Left lung (tissue), 10 donors: ENCODE measurements around the gene SERPINA1. TPM values are rescaled to one million over a fixed set of nuclear protein-coding genes. Genes with fewer than 3 reads are reported as not detected.

ENCODE experiments used
- ATAC-seq: fragments of 200-7000 bp; cut with Tn5 transposase; one replicate; pipeline ENCODE4 v1.9.1; 2020; ENCODE audit warnings: moderate library complexity
- DNase-seq, 4 donors: peaks; one replicate each; pipeline ENCODE4 v3.0.0-alpha.2; 2013 to 2020
- H3K27ac ChIP-seq, 2 donors: fragments of 200-600 bp; sonication (generic) in 1 of 2; one replicate each; pipeline versions ENCODE4 v1.5.0 to v1.8.0; 2020 to 2021
- H3K27me3 ChIP-seq, 2 donors: fragments of 200-600 bp; sonication (generic) in 1 of 2; one replicate each; pipeline versions ENCODE4 v1.5.0 to v1.8.0; 2020 to 2021
- H3K36me3 ChIP-seq, 2 donors: fragments of 200-600 bp; sonication (generic) in 1 of 2; one replicate each; pipeline versions ENCODE4 v1.5.0 to v1.8.0; 2020 to 2021
- H3K4me1 ChIP-seq, 2 donors: fragments of 200-600 bp; one replicate each; pipeline ENCODE4 v1.8.0; 2021
- H3K4me3 ChIP-seq, 2 donors: fragments of 200-600 bp; sonication (generic) in 1 of 2; one replicate each; pipeline versions ENCODE4 v1.5.0 to v1.8.0; 2020 to 2021; ENCODE audit warnings: mild to moderate bottlenecking in 1 of 2
- H3K9me3 ChIP-seq, 2 donors: fragments of 200-600 bp; sonication (generic) in 1 of 2; one replicate each; pipeline versions ENCODE4 v1.5.0 to v1.8.0; 2020 to 2021
- intact Hi-C, 2 donors: fragments of 100-400 bp; cut with DNase I; formaldehyde crosslinking; loops; one replicate each; pipeline versions ENCODE4 v1.11.2 to v1.14.2; 2022
- polyA plus RNA-seq, 6 donors: library from polyadenylated mRNA; unstranded; fragments of 120-200 nt; gene quantifications; one replicate each; pipeline ENCODE4 v1.2.1, GENCODE V29; 2013; ENCODE audit not compliant: insufficient read length in 6 of 6
- total RNA-seq, 2 donors: library from RNA; stranded (reverse); fragmentation: NEBNext Ultra II Directional; extraction: Animal tissue kit (Norgen Biotek cat#: 25700); gene quantifications; one replicate each; pipeline ENCODE4 v1.2.1, GENCODE V29; 2021
- TF ChIP-seq, protein P1 (sequence below), 2 donors: fragments of 200-600 bp; sonication (generic) in 1 of 2; IDR thresholded peaks; one replicate each; pipeline versions ENCODE4 v1.5.0 to v1.8.0; 2021; ENCODE audit warnings: antibody characterized with exemption in 2 of 2
- donor health status: DM: no; HTN: yes; CAD: no.
- donor health status: DM: no; HTN: no; CAD: no.

SERPINA1 gene
- total and polyA plus RNA-seq, 8 donors: 5.1 to 1,514 (median 8.5) TPM

DNA sequence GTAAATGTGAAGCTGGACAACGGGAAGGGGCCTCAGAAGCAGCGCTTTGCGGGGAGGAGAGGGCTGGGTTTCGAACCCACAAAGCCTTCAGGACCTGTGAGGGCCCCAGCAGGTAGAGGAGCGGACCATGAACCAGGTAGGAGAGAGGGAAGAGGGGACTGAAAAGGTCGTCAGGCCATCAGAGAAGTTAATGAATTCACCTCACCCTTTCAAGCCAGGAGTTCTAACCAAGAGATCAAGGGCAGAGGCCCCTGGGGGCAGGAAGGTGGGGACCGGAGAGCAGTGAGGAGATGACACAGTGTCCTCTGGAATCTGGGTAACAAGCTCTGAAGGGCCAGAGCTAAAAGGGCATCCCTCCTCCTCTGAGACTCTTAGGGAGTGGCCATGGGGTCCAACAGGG lies 19.4 kb downstream of the SERPINA1 start:
- no peaks in the 10 kb centered on the region for H3K27me3 ChIP-seq
- H3K27ac ChIP-seq: no peak overlapping the region
- DNase-seq (no peak), ATAC-seq (no peak)
- no peaks in the 10 kb centered on the region for H3K9me3 ChIP-seq
- H3K4me1 ChIP-seq: peaks cover 0 to 8% of the 10 kb centered on the region in 2 donors
- intact Hi-C loops: no loop called here
- no peaks in the 10 kb centered on the region for H3K36me3 ChIP-seq
- TF ChIP-seq, protein P1, sequence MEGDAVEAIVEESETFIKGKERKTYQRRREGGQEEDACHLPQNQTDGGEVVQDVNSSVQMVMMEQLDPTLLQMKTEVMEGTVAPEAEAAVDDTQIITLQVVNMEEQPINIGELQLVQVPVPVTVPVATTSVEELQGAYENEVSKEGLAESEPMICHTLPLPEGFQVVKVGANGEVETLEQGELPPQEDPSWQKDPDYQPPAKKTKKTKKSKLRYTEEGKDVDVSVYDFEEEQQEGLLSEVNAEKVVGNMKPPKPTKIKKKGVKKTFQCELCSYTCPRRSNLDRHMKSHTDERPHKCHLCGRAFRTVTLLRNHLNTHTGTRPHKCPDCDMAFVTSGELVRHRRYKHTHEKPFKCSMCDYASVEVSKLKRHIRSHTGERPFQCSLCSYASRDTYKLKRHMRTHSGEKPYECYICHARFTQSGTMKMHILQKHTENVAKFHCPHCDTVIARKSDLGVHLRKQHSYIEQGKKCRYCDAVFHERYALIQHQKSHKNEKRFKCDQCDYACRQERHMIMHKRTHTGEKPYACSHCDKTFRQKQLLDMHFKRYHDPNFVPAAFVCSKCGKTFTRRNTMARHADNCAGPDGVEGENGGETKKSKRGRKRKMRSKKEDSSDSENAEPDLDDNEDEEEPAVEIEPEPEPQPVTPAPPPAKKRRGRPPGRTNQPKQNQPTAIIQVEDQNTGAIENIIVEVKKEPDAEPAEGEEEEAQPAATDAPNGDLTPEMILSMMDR (IDR thresholded peaks at IDR 0.05): no peak
- no peak overlapping the region for H3K4me3 ChIP-seq

DNA sequence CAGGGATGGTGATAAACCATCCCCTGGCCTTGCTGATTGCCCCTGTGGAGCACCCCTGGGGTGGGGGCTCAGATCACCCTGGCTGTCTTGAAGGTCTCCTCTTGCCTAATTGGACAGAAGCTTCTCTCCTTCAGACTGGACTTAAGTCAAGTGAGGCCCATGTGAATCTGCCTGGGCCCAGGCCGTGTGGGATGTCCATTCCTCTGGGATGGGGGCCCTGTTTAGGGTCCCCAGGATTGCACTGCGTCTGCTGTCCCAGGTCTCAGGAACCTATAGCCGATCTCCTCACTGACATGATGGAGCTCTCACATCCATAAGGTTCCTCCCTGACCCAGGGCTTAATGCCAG lies 20.2 kb downstream of the SERPINA1 start:
- H3K36me3 ChIP-seq: no peaks in the 10 kb centered on the region
- H3K27ac ChIP-seq: no peak overlapping the region
- TF ChIP-seq, protein P1 (IDR thresholded peaks at IDR 0.05): no peak
- H3K9me3 ChIP-seq: no peaks in the 10 kb centered on the region
- H3K27me3 ChIP-seq: no peaks in the 10 kb centered on the region
- H3K4me1 ChIP-seq: peaks cover 0 to 8% of the 10 kb centered on the region in 2 donors
- H3K4me3 ChIP-seq: no peak overlapping the region
- DNase-seq (no peak), ATAC-seq (no peak)
- intact Hi-C loops: no loop called here

DNA sequence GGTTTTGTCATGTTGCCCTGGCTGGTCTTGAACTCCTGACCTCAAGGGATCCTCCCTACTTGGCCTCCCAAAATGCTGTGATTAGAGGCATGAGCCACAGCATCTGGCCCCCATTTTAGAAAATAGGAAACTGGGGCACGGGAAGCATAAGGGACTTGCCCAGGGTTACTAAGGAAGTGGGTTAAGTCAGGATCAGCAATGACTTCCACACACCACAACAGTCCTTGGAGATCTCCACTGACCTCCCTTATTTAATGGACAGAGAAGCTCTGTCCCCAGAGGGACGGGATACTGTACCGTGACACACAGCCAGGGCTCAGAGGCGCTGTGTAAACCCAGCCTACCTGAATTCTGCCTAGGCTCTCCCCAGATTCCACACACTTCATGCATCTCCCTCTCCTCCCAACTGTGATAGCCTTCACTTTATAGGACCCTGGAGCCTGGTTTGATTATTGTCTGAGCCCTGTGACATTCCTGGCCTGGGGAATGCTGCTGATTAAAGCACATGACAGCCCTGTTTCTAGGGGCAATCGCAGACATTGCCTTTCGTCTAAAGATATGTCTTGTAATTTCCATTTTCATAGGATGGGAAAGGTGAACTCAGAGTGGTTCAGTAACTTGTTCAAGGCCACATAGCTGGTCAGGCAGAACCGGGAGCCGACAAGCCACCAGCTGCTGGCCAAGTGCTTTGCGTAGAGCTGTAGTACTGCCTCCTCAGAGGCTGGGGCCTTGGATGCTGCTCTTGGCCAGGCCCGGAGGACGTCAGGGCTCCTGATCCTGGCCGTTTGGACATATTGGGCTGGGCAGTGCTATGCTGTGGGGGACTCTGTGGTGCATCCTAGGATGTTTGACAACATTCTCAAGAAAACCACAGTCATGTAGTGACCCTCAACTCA lies 20.8 kb downstream of the SERPINA1 start:
- H3K36me3 ChIP-seq: no peaks in the 10 kb centered on the region
- peaks cover 0 to 8% of the 10 kb centered on the region in 2 donors for H3K4me1 ChIP-seq
- H3K27me3 ChIP-seq: no peaks in the 10 kb centered on the region
- TF ChIP-seq, protein P1 (IDR thresholded peaks at IDR 0.05): no peak
- no peak overlapping the region for H3K4me3 ChIP-seq
- no peaks in the 10 kb centered on the region for H3K9me3 ChIP-seq
- peak overlapping the region in 1 of 2 donors; percentile 61 for H3K27ac ChIP-seq
- intact Hi-C loops: no loop called here
- peak in 1 of 4 donors; percentile 32 for DNase-seq
- peak; percentile 67 for ATAC-seq

DNA sequence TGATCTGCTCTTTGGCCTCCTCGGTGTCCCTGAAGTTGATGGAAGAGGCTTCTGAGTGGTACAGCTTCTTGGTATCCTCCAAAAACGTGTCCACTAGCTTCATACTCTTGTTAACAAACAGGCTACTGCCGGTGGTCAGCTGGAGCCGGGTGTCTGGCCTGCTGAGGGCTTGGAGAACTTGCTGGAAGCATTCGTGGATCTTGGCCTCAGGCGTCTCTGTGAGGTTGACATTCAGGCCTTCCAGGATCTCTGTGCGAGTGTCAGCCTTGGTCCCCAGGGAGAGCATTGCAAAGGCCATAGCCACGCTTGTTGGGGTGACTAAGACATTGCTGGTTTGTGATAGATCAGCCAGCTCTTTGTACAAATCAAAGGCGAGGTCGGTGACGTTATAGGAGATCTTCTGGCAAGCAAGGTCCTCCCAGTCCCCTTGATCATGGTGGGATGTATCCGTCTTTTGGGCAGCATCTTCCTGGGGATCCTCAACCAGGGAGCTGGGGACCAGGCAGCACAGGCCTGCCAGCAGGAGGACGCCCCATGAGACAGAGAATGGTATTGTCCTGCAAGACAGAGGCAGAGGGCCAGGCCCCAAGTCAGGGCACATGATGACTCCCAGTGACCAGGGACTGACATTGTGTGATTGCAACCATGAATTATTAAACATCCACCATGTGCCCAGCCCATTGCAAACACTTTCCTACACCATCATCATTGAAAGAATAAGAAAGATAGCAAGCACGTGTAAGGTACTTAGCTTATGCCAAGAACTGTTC lies 22.1 kb downstream of the SERPINA1 start, which contains the start of gene SERPINA2:
TSS of gene SERPINA2 (minus strand) at position 553 of the 770 bp plus-strand sequence.
- Histone ChIP-seq H3K27me3 (no peaks in the 10 kb centered on the region), H3K4me3 (no peak within 1 kb of the TSS), H3K4me1 (peaks cover 0 to 8% of the 10 kb centered on the region in 2 donors), H3K36me3 (no peaks in the 10 kb centered on the region), H3K27ac (peak within 1 kb of the TSS in 1 of 2 donors; percentile 61), H3K9me3 (no peaks in the 10 kb centered on the region)
- no peak for ATAC-seq
- TF ChIP-seq, protein P1 (IDR thresholded peaks at IDR 0.05): no peak
- DNase-seq: peak in 1 of 4 donors; percentile 15
- intact Hi-C loops: no loop called here

DNA sequence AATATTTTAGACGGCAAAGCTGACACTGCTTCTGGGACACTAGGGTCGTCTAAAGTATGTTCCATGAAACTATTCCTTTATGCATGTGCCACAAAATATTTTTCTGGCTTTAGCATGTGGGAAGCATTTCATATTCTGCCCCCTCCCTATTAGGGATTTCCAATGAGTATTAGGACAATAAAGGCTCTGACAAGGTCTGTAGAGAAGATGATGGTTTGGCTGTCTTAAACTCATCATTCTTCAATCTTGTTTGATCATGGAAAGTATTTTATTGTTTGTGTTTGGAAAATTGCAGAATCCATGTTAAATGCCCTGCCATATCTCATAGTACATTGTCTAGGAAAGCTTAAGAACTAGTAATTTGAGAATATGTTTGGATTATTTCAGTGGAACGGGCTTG lies 22.8 kb downstream of the SERPINA1 start:
- ATAC-seq (no peak), DNase-seq (no peak)
- Histone ChIP-seq H3K36me3 (no peaks in the 10 kb centered on the region), H3K27ac (no peak overlapping the region), H3K27me3 (no peaks in the 10 kb centered on the region), H3K9me3 (no peaks in the 10 kb centered on the region), H3K4me1 (peaks cover 0 to 8% of the 10 kb centered on the region in 2 donors), H3K4me3 (no peak overlapping the region)
- TF ChIP-seq, protein P1 (IDR thresholded peaks at IDR 0.05): no peak
- intact Hi-C loops: no loop called here
